HG03025 (cell line): ENCODE data around the gene SMIM30.
A peak's percentile ranks its signal among the peaks of the same experiment; 100 is the strongest.
"Not testable (repeated sequence)": the region's sequence is repeated elsewhere in the genome, so short reads cannot be mapped to it uniquely, and the experiment has no call there.

ENCODE experiments used
- ATAC-seq: cut with Tn5 transposase; IDR thresholded peaks from one replicate; pipeline ENCODE4 v1.9.1; 2021; ENCODE audit warnings: mild to moderate bottlenecking, moderate library complexity; ENCODE audit not compliant: unreplicated experiment, low FRiP score

SMIM30 gene, protein sequence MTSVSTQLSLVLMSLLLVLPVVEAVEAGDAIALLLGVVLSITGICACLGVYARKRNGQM

DNA sequence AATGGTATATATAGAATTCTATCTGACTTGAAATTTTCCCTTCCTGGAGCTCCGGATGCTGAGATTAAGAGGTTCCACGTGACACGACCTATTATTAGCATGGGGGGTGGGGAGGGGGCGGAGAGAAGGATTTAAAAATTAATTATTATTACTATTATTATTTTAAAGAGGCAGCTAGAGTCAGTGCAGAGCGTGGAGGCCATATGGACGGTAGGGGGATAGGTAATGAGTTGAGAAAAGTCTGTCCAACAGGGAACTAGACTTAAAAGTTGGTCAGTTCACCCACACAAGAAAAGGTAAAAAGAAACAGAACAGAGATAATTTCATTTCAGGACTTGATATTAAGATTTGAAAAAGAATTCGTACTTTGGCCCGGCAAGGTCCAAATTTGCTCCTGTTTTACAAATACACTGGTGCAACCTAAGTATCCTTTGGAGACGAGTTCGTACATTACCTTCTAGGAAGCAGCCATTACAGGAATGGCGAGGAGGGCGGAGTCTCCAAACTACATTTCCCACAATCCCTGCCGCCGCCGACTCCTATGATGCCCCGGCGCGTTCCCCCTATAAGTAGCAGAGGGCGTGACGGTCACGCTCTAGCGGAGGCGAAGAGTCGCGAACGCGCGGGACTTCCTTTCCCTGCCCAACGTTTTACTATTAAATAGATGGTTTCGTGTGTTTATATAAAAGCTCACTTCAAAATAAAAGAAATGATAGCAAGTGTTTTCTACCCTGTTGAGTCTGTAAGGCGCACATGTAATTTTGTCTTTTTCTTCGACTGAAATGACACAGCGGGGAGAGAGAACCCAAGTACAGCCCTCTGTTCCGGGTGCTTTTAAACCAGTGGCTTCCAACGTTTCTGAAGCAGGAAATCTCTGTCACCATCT lies at the start of gene SMIM30:
TSS of gene SMIM30 (minus strand) at position 481 of the 886 bp plus-strand sequence. CDS start 976 bp downstream, outside the sequence.
- ATAC-seq = peak; percentile 99

DNA sequence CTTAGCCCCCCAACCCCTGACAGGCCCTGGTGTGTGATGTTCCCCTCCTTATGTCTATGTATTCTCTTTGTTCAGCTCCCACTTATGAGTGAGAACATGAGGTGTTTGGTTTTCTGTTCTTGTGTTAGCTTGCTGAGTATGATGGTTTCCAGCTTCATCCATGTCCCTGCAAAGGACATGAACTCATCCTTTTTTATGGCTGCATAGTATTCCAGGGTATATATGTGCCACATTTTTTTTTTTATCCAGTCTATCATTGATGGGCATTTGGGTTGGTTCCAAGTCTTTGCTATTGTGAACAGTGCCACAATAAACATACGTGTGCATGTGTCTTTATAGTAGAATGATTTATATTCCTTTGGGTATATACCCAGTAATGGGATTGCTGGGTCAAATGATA lies 47.8 kb upstream of the SMIM30 start:
- ATAC-seq = not testable (repeated sequence)

DNA sequence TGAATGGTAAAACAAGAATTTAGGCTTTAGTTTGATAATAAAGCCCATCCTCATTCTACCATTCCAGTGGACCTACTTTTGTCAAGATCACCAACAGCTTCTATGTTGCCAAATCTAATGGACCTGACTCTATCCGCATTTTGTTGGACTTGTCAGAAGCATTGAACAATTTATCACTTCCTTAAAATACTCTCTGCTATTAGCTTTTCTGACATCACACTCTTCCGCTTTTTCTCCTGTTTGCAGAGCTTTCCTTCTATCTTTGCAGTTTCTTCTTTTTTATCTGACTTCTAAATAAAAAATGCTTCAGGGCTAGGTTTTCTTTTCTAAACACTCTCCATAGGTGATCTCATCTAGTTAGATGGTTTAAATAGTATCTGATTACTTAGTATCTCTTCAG lies 42.7 kb upstream of the SMIM30 start:
- ATAC-seq = no peak

DNA sequence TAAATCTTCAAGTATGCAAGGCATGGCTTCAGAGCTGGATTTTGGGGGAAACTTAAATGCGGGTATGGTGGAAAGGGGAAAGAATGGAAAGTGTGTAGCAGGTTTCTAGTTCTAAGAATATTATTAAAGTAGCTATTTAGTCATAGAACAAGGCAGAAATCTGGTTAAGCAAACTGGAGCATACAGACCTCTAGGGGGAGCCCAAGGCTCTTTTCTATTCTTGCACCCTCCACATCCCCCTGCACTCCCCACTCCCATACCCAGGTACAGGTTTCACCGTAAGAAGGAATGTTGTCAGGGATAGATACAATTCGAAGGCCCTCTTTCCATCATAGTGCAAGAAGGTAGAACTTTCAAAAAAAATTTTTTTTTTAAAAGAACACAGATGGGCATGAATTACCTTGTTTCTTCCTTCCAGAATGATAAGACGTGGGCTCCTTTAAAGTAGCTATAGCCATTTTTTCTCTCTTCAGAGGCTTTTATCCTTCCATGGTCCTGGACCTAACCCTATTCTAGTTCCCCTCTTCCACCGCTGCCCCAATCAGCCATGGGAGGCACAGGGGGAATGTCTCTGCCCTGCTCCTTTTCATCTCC lies 41.5 kb upstream of the SMIM30 start:
- ATAC-seq = no peak

- ATAC-seq = no peak
These were observed 40.4 kb upstream of the SMIM30 start for GRCh38 chr7:113158756-113159155.

GRCh38 chr7:113154117-113154516 lies 35.8 kb upstream of the SMIM30 start:
- ATAC-seq = no peak

GRCh38 chr7:113144817-113145216 lies 26.5 kb upstream of the SMIM30 start:
- ATAC-seq = no peak

DNA sequence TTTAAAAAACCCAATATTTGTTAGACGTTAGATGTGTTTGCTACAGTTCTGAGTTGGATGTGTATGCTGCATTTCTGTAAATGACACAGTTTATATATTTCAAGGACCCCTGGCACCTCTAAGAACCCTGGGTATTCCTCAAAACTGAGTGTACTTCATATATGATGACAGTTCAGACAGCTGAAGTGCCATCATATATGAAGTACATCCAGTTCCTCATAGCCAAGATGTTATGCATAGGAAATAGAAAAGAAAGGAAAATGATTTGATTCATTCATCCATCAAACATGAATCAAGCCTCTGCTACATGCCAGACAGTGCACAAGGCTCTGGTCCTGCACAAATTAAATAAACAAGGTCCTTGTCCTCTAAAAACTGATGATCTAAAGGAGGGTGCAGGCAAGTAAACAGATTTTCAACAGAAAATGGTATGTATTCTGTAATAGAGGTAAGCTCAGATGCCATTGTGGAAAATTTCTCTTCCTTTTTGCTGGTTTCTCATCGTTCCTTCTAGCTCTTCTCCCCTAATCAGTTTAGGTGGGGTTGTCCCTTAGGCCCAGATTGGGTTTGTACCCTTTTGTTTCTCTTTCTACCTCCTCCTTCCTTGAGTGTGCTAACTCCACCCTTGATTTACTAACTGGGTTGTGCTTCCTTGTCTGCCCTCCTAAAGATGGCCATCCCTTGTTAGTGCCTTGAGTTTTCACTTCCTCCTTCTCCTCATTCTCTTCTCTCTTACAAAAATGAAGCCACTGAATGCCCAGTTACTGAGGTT lies 25.3 kb upstream of the SMIM30 start:
- ATAC-seq = peak; percentile 70

GRCh38 chr7:113142385-113143119 lies 24.2 kb upstream of the SMIM30 start:
- peak; percentile 80 for ATAC-seq

GRCh38 chr7:113141803-113142202 lies 23.4 kb upstream of the SMIM30 start:
- ATAC-seq = no peak

GRCh38 chr7:113140956-113141355 lies 22.6 kb upstream of the SMIM30 start:
- ATAC-seq = no peak

GRCh38 chr7:113137241-113137640 lies 18.9 kb upstream of the SMIM30 start:
- no peak for ATAC-seq

DNA sequence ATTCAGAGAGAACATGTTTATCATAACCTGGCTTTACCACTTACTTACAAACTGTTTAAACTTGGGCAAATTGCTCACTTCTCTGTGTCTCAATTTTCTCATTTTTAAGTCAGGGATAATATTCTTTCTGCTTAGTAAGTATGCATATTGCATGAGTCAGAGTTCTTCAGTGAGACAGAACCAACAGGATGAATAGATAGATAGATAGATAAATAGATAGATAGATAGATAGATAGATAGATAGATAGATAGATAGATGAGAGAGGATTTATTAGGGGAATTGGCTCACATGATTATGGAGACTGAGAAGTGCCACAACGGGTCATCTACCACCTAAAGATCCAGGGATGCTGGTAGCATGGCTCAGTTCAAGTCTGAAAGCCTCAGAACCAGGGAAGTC lies 15.7 kb upstream of the SMIM30 start:
- no peak for ATAC-seq

- no peak for ATAC-seq
These were observed 13.0 kb upstream of the SMIM30 start for GRCh38 chr7:113131367-113131766.

- no peak for ATAC-seq
These were observed 9.7 kb upstream of the SMIM30 start for GRCh38 chr7:113128031-113128430.

GRCh38 chr7:113125728-113126127 lies 7.4 kb upstream of the SMIM30 start:
- ATAC-seq = no peak

DNA sequence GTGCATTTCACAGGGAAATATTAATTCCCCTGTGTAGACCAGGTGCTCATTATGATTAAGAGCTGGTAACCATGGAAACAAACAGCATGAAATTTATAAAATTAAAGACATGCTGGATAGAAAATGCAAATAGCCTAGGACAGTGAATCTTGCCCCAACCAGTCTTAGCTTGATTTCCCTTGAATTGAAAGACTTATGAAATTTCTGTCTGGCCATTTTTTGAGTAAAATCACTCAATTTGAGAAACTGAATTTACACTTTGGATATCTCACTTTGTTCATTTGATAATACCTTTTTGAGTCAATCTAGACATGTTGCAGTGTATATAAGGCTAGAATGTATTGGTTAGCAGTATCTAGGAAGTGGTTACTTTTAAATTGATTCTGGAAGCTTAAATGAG lies 4.4 kb upstream of the SMIM30 start:
- no peak for ATAC-seq

DNA sequence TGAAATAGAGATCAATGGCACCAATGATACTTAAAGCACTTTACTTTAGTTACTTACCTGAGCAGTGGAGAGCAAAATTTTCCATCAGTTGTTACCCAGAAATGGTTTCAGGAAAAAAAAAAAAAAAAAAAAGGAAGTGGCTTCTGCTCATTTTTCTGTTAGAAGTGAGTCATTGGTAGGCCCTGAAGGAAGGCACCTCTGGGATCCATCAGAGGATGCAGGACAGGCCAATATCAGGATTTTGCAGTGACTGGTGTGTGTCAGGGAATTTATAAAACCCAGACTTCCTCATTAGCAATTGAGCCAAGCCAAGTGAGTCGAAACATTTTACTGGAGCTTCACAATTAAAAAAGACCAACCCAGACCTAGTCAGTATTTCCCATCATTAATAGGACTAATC lies 2.3 kb upstream of the SMIM30 start:
- no peak for ATAC-seq

GRCh38 chr7:113119429-113119828 lies 1.1 kb upstream of the SMIM30 start:
- no peak for ATAC-seq

- not testable (repeated sequence) for ATAC-seq
These were observed 980 bp downstream of the SMIM30 start for GRCh38 chr7:113117374-113117774.
